ENCODE measurements around the gene PLA2G15. TPM values are rescaled to one million over a fixed set of nuclear protein-coding genes. Genes with fewer than 3 reads are reported as not detected.

The PLA2G15 gene
- total RNA-seq, 2 donors from 2014 or later: 15.7 to 39.5 TPM

GRCh38 chr16:68296693-68297092 lies 51.5 kb downstream of the PLA2G15 start:
- TF ChIP-seq POLR2AphosphoS5 (IDR thresholded peaks at IDR 0.05): no peak
- no peak for TF ChIP-seq POLR2A (IDR thresholded peaks at IDR 0.05)
- TF ChIP-seq, protein P1, sequence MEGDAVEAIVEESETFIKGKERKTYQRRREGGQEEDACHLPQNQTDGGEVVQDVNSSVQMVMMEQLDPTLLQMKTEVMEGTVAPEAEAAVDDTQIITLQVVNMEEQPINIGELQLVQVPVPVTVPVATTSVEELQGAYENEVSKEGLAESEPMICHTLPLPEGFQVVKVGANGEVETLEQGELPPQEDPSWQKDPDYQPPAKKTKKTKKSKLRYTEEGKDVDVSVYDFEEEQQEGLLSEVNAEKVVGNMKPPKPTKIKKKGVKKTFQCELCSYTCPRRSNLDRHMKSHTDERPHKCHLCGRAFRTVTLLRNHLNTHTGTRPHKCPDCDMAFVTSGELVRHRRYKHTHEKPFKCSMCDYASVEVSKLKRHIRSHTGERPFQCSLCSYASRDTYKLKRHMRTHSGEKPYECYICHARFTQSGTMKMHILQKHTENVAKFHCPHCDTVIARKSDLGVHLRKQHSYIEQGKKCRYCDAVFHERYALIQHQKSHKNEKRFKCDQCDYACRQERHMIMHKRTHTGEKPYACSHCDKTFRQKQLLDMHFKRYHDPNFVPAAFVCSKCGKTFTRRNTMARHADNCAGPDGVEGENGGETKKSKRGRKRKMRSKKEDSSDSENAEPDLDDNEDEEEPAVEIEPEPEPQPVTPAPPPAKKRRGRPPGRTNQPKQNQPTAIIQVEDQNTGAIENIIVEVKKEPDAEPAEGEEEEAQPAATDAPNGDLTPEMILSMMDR (IDR thresholded peaks at IDR 0.05): no peak
- Histone ChIP-seq H3K4me3 (no peak overlapping the region), H3K27ac (no peak overlapping the region), H3K4me1 (replicated peaks) (no peaks in the 10 kb centered on the region), H3K9me3 (no peaks in the 10 kb centered on the region), H3K27me3 (replicated peaks; ENCODE audit: insufficient read depth) (no peaks in the 10 kb centered on the region), H3K36me3 (peaks cover 0 to 1% of the 10 kb centered on the region in 2 donors)
- intact Hi-C loops (cut with DNase I): no loop called here
- WGBS: 71% methylated on average over 6 of the region's 6 CpGs
- no peak for DNase-seq (ENCODE audit: low spot score)

DNA sequence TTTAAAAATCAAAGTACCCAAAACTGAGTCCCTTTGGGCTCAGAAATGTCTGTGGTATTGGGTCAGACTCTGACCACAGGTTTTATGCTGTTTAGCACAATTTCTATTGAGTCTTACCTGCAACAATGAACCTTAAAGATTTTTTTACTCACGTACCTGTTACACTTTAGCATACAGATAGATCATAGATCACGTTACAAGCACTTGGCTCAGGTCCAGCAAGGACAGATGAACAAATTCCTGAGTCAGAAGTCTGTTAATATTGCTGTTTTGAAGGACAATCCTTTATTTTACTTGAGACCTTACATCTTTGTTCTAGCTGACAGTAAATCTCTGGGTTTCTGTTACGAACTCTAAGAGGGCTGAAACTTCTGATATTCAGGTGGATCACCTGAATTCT lies 52.7 kb downstream of the PLA2G15 start:
- no peaks in the 10 kb centered on the region for H3K27me3 ChIP-seq (replicated peaks; ENCODE audit: insufficient read depth)
- H3K27ac ChIP-seq: no peak overlapping the region
- H3K4me3 ChIP-seq: no peak overlapping the region
- DNase-seq (ENCODE audit: low spot score): no peak
- WGBS: 52% methylated on average over 3 of the region's 3 CpGs
- H3K4me1 ChIP-seq (replicated peaks): no peaks in the 10 kb centered on the region
- intact Hi-C loops (cut with DNase I): no loop called here
- TF ChIP-seq POLR2AphosphoS5 (IDR thresholded peaks at IDR 0.05) (no peak), POLR2A (IDR thresholded peaks at IDR 0.05) (no peak)
- TF ChIP-seq, protein P1 (IDR thresholded peaks at IDR 0.05): no peak
- peaks cover 0 to 7% of the 10 kb centered on the region in 2 donors for H3K36me3 ChIP-seq
- H3K9me3 ChIP-seq: no peaks in the 10 kb centered on the region

GRCh38 chr16:68298312-68298711 lies 53.1 kb downstream of the PLA2G15 start:
- peak overlapping the region; percentile 24 to 42 for H3K27ac ChIP-seq
- no peaks in the 10 kb centered on the region for H3K9me3 ChIP-seq
- TF ChIP-seq POLR2A (IDR thresholded peaks at IDR 0.05) (no peak), POLR2AphosphoS5 (IDR thresholded peaks at IDR 0.05) (no peak)
- TF ChIP-seq, protein P1 (IDR thresholded peaks at IDR 0.05): no peak
- peaks cover 0 to 7% of the 10 kb centered on the region in 2 donors for H3K36me3 ChIP-seq
- no peak for DNase-seq (ENCODE audit: low spot score)
- 81% methylated on average over 3 of the region's 3 CpGs for WGBS
- H3K4me3 ChIP-seq: no peak overlapping the region
- H3K27me3 ChIP-seq (replicated peaks; ENCODE audit: insufficient read depth): no peaks in the 10 kb centered on the region
- H3K4me1 ChIP-seq (replicated peaks): no peaks in the 10 kb centered on the region
- intact Hi-C loops (cut with DNase I): no loop called here

- WGBS: 13% methylated on average over 5 of the region's 5 CpGs
- DNase-seq (ENCODE audit: low spot score): peak; percentile 63
- Histone ChIP-seq H3K36me3 (peaks cover 0 to 7% of the 10 kb centered on the region in 2 donors), H3K4me1 (replicated peaks) (no peaks in the 10 kb centered on the region), H3K4me3 (no peak overlapping the region), H3K9me3 (no peaks in the 10 kb centered on the region), H3K27ac (peak overlapping the region; percentile 24 to 42), H3K27me3 (replicated peaks; ENCODE audit: insufficient read depth) (no peaks in the 10 kb centered on the region)
- intact Hi-C loops (cut with DNase I): no loop called here
- TF ChIP-seq POLR2A (IDR thresholded peaks at IDR 0.05) (no peak), POLR2AphosphoS5 (IDR thresholded peaks at IDR 0.05) (no peak)
- TF ChIP-seq, protein P1 (IDR thresholded peaks at IDR 0.05): no peak
Measured at GRCh38 chr16:68298907-68299561, 53.9 kb downstream of the PLA2G15 start.
